ENCODE measurements around the gene ITPRIPL1.
A peak's percentile ranks its signal among the peaks of the same experiment; 100 is the strongest.

Gene ITPRIPL1

GRCh38 chr2:96320728-96321622, 4.1 kb upstream of the ITPRIPL1 start:
- DNase-seq (ENCODE audit: low read depth), result no peak

DNA sequence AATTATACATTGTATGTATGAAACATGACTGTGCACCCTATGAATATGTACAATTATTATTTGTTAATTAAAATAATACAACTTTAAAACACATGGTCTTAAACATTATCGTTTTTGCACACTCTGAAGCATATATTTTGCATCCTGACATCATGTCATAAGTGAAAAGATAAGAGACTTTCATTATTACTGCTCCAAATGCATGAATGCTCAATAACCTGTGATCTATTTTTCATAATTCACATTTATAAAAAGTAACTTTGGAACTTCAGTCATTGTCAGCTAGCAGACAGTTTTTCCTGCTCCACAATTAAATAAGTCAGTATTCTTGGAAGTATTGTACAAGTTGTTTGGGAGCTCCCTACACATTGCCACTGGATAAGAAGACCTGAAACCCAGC, 1.3 kb upstream of the ITPRIPL1 start:
- DNase-seq (ENCODE audit: low read depth), result no peak

GRCh38 chr2:96324721-96325040, 436 bp upstream of the ITPRIPL1 start:
- DNase-seq (ENCODE audit: low read depth), result no peak

GRCh38 chr2:96325884-96326255, 753 bp downstream of the ITPRIPL1 start:
- no peak for DNase-seq (ENCODE audit: low read depth)

- no peak for DNase-seq (ENCODE audit: low read depth)
These were observed 1.4 kb downstream of the ITPRIPL1 start for GRCh38 chr2:96326564-96326963.

DNA sequence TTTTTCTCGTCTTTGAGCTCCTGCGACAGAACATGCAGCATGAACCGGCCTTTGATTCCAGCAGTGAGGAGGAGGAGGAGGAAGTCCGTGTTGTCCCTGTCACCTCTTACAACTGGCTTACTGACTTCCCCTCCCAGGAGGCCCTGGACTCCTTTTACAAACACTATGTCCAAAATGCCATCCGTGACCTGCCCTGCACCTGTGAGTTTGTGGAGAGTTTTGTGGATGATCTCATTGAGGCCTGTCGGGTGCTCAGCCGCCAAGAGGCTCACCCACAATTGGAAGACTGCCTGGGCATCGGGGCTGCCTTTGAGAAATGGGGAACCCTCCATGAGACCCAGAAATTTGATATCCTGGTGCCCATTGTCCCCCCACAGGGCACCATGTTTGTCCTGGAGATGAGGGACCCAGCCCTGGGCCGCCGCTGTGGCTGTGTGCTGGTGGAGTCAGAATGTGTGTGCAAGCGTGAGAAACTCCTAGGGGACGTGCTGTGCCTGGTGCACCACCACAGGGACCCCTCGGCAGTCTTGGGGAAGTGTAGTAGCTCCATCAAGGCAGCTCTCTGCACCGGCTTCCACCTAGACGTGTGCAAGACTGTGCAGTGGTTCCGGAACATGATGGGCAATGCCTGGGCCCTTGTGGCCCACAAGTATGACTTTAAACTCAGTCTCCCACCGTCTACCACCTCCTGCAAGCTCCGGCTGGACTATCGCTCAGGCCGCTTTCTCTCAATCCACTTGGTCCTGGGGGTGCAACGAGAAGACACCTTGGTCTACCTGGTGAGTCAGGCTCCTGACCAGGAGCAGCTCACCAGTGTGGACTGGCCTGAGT, 2.1 kb downstream of the ITPRIPL1 start:
- DNase-seq (ENCODE audit: low read depth), result no peak

DNA sequence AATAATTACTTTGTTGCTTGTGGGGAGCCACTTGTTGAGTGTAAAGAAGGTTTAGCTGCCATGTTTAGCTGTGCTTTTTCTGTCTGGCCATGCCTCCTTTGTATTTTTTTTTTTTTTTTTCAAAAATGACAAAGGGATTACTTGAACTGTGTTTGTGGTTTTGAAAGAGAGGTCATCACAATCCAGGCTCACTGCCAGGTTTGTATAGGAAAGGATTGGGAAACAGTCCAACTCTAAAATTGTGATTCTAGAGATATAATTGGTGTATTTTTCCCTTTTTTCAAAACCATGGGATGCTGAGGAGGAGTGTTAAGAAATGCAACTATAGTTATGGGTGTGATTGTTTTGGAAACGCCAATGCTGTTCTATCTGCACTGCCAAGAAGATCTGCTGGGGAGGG, 4.3 kb downstream of the ITPRIPL1 start:
- peak; percentile 67 for DNase-seq (ENCODE audit: low read depth)

- DNase-seq (ENCODE audit: low read depth), result no peak
These were observed 4.8 kb downstream of the ITPRIPL1 start for GRCh38 chr2:96329874-96330273.

- no peak for DNase-seq (ENCODE audit: low read depth)
These were observed 5.3 kb downstream of the ITPRIPL1 start for GRCh38 chr2:96330407-96330806.

- no peak for DNase-seq (ENCODE audit: low read depth)
These were observed 8.6 kb downstream of the ITPRIPL1 start for GRCh38 chr2:96333708-96334107.

DNA sequence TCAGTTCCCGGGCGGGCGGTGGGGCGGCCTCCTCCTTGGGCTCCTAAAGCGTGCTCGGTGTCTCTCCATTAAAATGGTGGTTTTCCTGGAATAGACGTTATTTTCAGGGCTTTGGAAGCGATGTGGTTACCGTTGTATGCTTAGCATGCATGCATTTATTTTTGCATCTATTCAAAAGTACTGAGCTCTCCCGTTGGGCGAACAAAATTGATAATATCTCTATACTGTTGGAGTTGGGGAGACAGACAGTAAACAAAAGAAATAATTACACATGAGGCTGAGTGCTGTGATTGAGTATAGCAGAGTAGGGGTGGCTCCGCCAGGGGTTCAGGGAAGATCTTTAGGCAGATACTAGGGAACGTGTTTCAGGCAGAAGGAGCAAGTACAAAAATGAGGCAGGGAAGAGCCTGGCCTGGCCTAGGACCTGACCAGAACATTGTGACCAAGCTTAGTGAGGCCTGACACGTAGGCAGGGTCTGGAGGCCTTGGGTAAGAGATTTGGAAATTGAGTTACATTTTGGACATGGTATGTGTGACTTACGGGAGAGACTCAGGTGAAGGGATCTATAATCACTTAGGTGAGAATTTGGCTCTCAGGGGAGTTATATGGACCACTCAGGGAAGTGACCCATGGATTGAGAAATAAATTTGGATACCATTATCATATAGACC, 11.1 kb downstream of the ITPRIPL1 start:
- DNase-seq (ENCODE audit: low read depth), result no peak

DNA sequence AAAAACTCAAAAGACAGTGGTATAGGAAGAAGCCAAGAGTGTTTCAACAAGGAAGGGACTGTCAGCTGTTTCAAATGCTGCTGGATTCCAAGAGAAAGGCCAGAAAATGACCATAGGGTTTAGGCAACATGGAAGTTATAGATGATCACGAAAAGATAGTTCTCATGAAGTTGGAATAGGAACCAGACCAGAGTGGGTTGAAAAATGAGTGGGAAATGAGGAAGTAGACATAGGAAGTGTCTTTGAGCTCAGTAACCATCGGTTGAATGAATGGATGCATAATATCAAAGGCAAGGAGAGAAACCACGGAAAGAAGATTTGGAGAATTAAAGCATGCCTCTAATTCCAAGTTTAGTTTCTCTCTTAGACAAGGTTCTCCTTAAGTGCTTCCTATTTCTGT, 11.8 kb downstream of the ITPRIPL1 start:
- no peak for DNase-seq (ENCODE audit: low read depth)

DNA sequence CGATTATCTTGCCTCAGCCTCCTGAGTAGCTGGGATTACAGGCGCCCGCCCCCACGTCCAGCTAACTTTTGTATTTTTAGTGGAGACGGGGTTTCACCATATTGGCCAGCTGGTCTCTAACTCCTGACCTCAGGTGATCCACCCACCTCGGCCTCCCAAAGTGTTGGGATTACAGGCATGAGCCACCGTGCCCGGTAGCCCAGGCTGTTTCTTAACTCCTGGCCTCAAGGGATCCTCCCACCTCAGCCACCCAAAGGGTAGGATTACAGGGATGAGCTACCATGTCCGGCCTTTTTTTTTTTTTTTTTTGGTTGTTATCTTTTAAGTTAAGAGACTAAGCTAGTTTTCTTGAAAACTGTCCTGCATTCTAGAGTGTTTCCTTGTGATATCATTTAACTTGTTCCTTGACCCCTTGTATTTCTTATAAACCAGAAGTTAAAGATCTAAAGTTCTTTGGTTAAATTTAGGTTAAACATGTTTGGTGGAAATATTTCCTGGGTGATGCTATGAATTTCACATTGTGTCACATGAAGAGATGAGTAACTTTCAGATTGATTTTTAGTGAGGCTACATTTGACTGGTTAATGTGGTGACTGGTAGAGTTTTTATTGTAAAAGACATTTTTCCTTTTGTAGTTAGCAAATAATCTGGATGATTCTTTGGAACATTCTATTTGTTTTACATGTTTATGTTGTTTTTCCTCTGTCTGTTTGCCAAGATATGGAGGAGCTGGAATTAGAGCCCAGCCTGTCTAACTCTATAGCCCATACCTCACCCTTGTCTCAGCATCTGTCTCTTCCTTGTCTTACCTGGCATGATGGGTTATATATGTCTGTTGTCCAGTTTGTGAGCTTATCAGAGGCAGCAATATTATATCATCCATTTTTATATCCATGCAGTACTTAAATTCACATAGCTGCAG, 15.6 kb downstream of the ITPRIPL1 start:
- peak; percentile 34 for DNase-seq (ENCODE audit: low read depth)

GRCh38 chr2:96341641-96342040, 16.5 kb downstream of the ITPRIPL1 start:
- no peak for DNase-seq (ENCODE audit: low read depth)

DNA sequence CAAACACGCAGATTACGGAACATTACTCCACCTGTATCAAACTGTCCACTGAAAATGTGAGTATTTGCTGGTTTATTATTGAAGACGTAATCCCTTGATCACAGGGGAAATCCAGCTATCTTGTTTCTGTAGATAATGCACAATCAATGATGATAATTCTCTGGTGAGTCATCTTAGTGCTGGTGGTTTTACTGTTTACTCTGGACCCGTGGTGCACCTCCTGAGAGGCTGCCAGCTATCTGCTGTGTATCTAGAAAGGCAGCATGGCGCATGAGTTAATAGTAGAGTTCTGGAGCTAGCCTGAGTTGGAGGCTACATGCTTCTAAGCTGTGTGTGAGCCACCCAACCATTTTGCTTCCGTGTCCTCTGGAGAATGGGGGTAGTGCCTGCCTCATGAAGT, 17.0 kb downstream of the ITPRIPL1 start:
- DNase-seq (ENCODE audit: low read depth), result peak; percentile 27

DNA sequence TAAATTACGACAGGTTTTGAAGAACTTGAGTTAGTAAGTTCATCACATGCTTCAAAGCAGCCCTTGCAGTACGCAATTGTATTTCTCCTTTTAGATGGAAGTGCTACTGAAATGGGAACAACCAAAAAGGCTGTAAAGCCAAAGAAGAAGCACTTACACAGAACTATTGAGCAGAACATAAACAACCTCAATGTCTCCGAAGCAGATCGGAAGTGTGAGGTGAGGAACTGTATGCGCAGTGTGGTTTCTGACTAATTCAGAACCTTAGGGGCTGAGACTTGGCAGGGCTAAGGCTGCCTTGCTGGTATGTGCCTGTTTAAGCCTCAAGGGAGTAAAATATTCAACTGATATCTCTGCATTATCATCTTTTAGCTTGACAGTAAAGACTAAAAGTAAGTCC, 18.9 kb downstream of the ITPRIPL1 start:
- DNase-seq (ENCODE audit: low read depth), result no peak

DNA sequence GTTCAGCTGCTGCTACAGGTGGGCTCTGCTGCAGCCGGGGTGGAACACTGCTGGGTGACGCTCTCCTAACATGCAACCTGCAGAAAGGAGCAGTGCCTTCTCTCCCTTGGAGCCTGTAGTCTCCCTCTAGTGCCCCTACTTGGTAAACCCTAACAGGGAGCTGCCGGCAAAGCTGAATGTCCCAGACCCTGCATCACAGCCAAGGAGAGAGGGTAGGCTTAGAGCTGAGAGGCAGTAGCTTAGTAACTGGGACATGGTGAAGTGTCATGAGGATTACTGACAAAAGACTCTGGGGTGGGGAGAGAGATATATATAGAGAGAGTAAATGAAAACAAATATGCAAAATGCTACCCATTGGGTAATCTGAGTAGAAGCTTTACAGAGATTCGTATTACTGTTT, 20.3 kb downstream of the ITPRIPL1 start:
- DNase-seq (ENCODE audit: low read depth), result no peak

DNA sequence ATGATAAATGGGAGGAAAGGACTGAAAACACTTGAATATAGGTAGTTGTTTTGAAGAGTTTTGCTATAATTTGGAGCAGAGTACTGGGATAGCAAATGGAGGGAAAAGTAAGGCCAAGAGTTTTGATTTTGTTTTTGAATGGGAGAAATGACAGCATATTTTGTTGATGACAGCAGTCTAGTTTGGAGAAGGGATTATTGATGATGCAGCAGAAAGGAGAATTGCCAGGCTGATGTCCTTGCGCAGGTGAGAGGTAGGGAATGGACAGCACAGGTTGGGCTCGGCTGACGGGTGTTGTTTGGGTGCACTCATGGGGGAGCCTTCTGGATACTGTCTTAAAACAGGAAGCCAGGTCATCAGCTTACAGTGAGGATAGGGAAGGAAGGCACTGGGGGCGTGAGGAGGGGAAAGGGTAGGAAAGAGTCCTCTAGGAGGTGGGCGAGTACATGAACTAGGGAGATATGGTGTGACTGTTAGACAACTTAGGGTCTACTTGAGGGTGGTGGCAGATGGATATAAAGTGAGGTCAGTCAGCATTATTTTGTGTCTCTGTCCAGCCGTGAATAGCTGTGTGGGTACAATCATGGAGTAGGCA, 20.8 kb downstream of the ITPRIPL1 start:
- no peak for DNase-seq (ENCODE audit: low read depth)

GRCh38 chr2:96347395-96347794, 22.3 kb downstream of the ITPRIPL1 start:
- no peak for DNase-seq (ENCODE audit: low read depth)

- DNase-seq (ENCODE audit: low read depth), result peak; percentile 21
These were observed 28.0 kb downstream of the ITPRIPL1 start for GRCh38 chr2:96353032-96353561.

DNA sequence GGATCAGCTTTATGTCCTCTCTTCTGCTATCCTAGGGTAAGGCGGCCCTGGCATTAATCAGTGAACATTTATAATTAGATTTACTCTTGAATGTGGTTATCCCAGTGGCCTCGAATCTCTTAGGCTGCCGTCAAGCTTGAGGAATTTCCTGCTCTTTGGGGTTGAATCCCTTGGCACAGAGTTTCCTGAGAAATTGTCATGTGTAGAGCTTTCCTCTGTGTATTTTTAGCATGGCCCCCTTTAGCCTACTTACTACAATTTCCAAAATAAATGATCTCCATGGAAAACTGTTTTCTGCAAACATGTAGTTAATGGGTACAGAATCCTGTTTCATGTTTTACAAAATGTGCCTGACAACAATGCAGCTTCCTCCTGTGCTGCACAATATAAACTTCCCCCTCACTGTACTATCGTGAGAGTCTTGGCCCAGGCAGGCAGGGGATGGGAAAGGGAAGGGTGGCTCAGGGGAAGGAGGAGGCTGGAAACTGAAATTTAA, 28.5 kb downstream of the ITPRIPL1 start:
- DNase-seq (ENCODE audit: low read depth), result peak; percentile 85

Data from stromal cell of bone marrow (primary cell).